ENCODE data around the gene ARHGEF28. TPM values are rescaled to one million over a fixed set of nuclear protein-coding genes. Genes with fewer than 3 reads are reported as not detected.

Gene ARHGEF28
- total and polyA plus RNA-seq, 2 donors (not counting 1 experiment from before 2014, with no cell fraction given): 2.3 to 34.3 TPM

DNA sequence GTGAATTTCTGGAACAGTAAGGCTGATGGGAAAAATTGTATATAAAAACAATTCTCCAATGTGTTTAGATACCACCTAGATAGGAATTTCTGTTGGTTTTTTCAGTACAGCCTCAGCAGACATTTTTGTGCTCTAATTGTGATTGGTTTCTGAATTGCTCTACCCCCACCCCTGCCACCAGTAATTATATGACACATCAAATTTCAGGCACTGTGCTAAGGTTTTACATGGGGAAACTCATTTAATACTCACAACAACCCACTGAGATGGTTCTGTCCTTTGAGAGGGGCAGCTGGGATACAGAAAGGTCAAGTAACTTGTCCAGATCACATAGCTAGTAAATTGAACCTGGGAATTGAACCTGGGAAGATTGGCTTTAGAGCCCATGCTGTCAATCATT is 288.0 kb downstream of the ARHGEF28 start:
- Histone ChIP-seq H3K9ac (ENCODE audit: insufficient read depth, low read length) (no peak overlapping the region), H3K27ac (ENCODE audit: insufficient read depth, low read length) (no peak overlapping the region), H3K4me3 (replicated peaks in 1 of 4; ENCODE audit: control extremely low read depth in 1 of 4, insufficient read depth in 1 of 4, low read depth in 3 of 4, low read length in 4 of 4) (no peak overlapping the region), H2AFZ (ENCODE audit: low read length) (no peak overlapping the region), H3K79me2 (ENCODE audit: control insufficient read depth, insufficient read depth, low read length) (no peaks in the 10 kb centered on the region), H3K4me2 (ENCODE audit: extremely low read depth, insufficient read depth, low read length) (no peak overlapping the region), H3K27me3 (ENCODE audit: control insufficient read depth, insufficient read depth, low read length) (no peaks in the 10 kb centered on the region), H3K9me3 (ENCODE audit: control insufficient read depth, insufficient read depth, low read depth, low read length) (no peaks in the 10 kb centered on the region), H4K20me1 (ENCODE audit: control insufficient read depth, extremely low read depth, insufficient read depth, low read length) (no peaks in the 10 kb centered on the region), H3K4me1 (ENCODE audit: control insufficient read depth, extremely low read depth, insufficient read depth, low read length) (no peaks in the 10 kb centered on the region), H3K36me3 (ENCODE audit: control insufficient read depth, insufficient read depth, low read length) (peaks cover 4% of the 10 kb centered on the region)
- no peak for DNase-seq (ENCODE audit: low read depth in 2 of 2)
- TF ChIP-seq EZH2 (IDR thresholded peaks at IDR 0.05; ENCODE audit: low read length, missing control alignments): no peak
- TF ChIP-seq, protein P1, sequence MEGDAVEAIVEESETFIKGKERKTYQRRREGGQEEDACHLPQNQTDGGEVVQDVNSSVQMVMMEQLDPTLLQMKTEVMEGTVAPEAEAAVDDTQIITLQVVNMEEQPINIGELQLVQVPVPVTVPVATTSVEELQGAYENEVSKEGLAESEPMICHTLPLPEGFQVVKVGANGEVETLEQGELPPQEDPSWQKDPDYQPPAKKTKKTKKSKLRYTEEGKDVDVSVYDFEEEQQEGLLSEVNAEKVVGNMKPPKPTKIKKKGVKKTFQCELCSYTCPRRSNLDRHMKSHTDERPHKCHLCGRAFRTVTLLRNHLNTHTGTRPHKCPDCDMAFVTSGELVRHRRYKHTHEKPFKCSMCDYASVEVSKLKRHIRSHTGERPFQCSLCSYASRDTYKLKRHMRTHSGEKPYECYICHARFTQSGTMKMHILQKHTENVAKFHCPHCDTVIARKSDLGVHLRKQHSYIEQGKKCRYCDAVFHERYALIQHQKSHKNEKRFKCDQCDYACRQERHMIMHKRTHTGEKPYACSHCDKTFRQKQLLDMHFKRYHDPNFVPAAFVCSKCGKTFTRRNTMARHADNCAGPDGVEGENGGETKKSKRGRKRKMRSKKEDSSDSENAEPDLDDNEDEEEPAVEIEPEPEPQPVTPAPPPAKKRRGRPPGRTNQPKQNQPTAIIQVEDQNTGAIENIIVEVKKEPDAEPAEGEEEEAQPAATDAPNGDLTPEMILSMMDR (conservative IDR thresholded peaks at IDR 0.05 in 1 of 2, IDR thresholded peaks at IDR 0.05 in 1 of 2; ENCODE audit: low read depth in 1 of 2, low read length in 2 of 2): no peak

DNA sequence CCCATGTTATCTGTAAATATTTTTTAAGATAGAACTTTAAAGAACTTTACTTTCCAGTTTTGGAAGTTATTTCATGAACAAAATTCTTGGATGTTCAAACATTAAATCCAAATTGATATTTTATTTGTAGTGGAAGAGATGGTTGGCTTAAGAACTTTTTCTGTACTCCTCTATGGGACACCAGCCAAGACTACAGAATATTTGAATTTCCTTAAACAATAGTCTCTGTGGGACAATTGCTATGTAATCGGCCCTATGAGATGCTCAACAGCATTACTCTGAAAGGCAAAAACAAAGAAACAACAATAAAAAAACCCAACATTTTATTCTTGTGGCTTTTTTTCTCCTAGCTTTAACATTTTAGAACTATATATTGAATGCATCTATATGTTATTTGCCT is 289.3 kb downstream of the ARHGEF28 start:
- Histone ChIP-seq H3K27me3 (ENCODE audit: control insufficient read depth, insufficient read depth, low read length) (no peaks in the 10 kb centered on the region), H2AFZ (ENCODE audit: low read length) (no peak overlapping the region), H3K4me1 (ENCODE audit: control insufficient read depth, extremely low read depth, insufficient read depth, low read length) (no peaks in the 10 kb centered on the region), H3K4me2 (ENCODE audit: extremely low read depth, insufficient read depth, low read length) (no peak overlapping the region), H3K4me3 (replicated peaks in 1 of 4; ENCODE audit: control extremely low read depth in 1 of 4, insufficient read depth in 1 of 4, low read depth in 3 of 4, low read length in 4 of 4) (no peak overlapping the region), H3K9ac (ENCODE audit: insufficient read depth, low read length) (no peak overlapping the region), H3K27ac (ENCODE audit: insufficient read depth, low read length) (no peak overlapping the region), H3K9me3 (ENCODE audit: control insufficient read depth, insufficient read depth, low read depth, low read length) (no peaks in the 10 kb centered on the region), H3K36me3 (ENCODE audit: control insufficient read depth, insufficient read depth, low read length) (no peaks in the 10 kb centered on the region), H4K20me1 (ENCODE audit: control insufficient read depth, extremely low read depth, insufficient read depth, low read length) (no peaks in the 10 kb centered on the region), H3K79me2 (ENCODE audit: control insufficient read depth, insufficient read depth, low read length) (no peaks in the 10 kb centered on the region)
- no peak for DNase-seq (ENCODE audit: low read depth in 2 of 2)
- TF ChIP-seq, protein P1 (conservative IDR thresholded peaks at IDR 0.05 in 1 of 2, IDR thresholded peaks at IDR 0.05 in 1 of 2; ENCODE audit: low read depth in 1 of 2, low read length in 2 of 2): no peak
- TF ChIP-seq EZH2 (IDR thresholded peaks at IDR 0.05; ENCODE audit: low read length, missing control alignments): no peak

DNA sequence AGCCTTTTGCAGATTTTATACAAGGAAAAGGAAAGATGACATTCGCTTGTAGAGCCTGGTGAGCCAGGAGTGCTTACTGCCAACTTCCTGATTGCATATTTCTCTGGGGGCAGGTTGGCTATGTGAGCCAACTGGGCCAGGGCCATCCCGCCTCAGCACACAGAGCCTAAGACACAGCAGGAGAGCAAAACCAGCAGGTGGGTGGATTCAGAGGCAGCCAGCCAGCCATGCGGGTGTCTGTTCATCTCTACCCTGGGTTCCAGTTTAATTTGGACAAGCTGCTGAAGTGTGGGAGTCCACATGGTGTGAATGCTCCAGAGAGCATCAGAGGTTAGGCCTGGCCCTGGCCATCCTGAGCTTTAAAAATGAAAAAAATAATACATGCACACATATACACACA is 291.4 kb downstream of the ARHGEF28 start:
- Histone ChIP-seq H3K4me2 (ENCODE audit: extremely low read depth, insufficient read depth, low read length) (no peak overlapping the region), H3K4me1 (ENCODE audit: control insufficient read depth, extremely low read depth, insufficient read depth, low read length) (no peaks in the 10 kb centered on the region), H4K20me1 (ENCODE audit: control insufficient read depth, extremely low read depth, insufficient read depth, low read length) (no peaks in the 10 kb centered on the region), H3K36me3 (ENCODE audit: control insufficient read depth, insufficient read depth, low read length) (no peaks in the 10 kb centered on the region), H3K27me3 (ENCODE audit: control insufficient read depth, insufficient read depth, low read length) (no peaks in the 10 kb centered on the region), H3K27ac (ENCODE audit: insufficient read depth, low read length) (no peak overlapping the region), H3K9me3 (ENCODE audit: control insufficient read depth, insufficient read depth, low read depth, low read length) (no peaks in the 10 kb centered on the region), H3K79me2 (ENCODE audit: control insufficient read depth, insufficient read depth, low read length) (no peaks in the 10 kb centered on the region), H3K9ac (ENCODE audit: insufficient read depth, low read length) (no peak overlapping the region), H3K4me3 (replicated peaks in 1 of 4; ENCODE audit: control extremely low read depth in 1 of 4, insufficient read depth in 1 of 4, low read depth in 3 of 4, low read length in 4 of 4) (no peak overlapping the region), H2AFZ (ENCODE audit: low read length) (no peak overlapping the region)
- TF ChIP-seq EZH2 (IDR thresholded peaks at IDR 0.05; ENCODE audit: low read length, missing control alignments): no peak
- TF ChIP-seq, protein P1 (conservative IDR thresholded peaks at IDR 0.05 in 1 of 2, IDR thresholded peaks at IDR 0.05 in 1 of 2; ENCODE audit: low read depth in 1 of 2, low read length in 2 of 2): no peak
- DNase-seq (ENCODE audit: low read depth in 2 of 2): peak in 1 of 2 donors; percentile 54

All from fibroblast of lung (primary cell).